Esophagus muscularis mucosa (tissue), 3 donors: ENCODE measurements around the gene TDRD7.

Experiments
- CTCF ChIP-seq, 3 experiments: fragments of 200-600 bp in 2 of 3; fragments of 450-650 bp in 1 of 3; sonication (generic) in 2 of 3; IDR thresholded peaks; one replicate each; pipeline ENCODE4 v1.5.1; 2017 to 2019; ENCODE audit warnings: antibody characterized with exemption in 3 of 3, mild to moderate bottlenecking in 2 of 3, moderate library complexity in 1 of 3
- POLR2A ChIP-seq: fragments of 450-650 bp; IDR thresholded peaks from one replicate; pipeline ENCODE4 v1.6.1; 2017; ENCODE audit warnings: antibody characterized with exemption, moderate library complexity, mild to moderate bottlenecking, low read depth

- no peak for TF ChIP-seq POLR2A
- TF ChIP-seq CTCF (IDR thresholded peaks at IDR 0.05), result no peak
Observed at GRCh38 chr9:97507428-97507984, 95.6 kb downstream of the TDRD7 start.
